B cell (primary cell): ENCODE data around the gene B3GNT7. TPM values are rescaled to one million over a fixed set of nuclear protein-coding genes. Genes with fewer than 3 reads are reported as not detected.

Experiments
- ATAC-seq: fragments of 200-7000 bp; cut with Tn5 transposase; one replicate; pipeline ENCODE4 v1.10.0; 2021; ENCODE audit warnings: low read depth, mild to moderate bottlenecking, moderate number of reproducible peaks, moderate library complexity
- CTCF ChIA-PET: fragments of 350-600 bp; sonication (Branson Sonifier 250); formaldehyde crosslinking; loops from one replicate; lab custom pipeline; 2021; ENCODE audit warnings: antibody characterized with exemption, inconsistent platforms; lab: Charles Lee
- POLR2A ChIA-PET: fragments of 350-600 bp; sonication (Branson Sonifier 250); formaldehyde crosslinking; loops from one replicate; lab custom pipeline; 2021; ENCODE audit warnings: antibody characterized with exemption; lab: Charles Lee
- DNase-seq: peaks from one replicate; pipeline ENCODE4 v3.0.0; 2013
- H2AFZ ChIP-seq: 2 replicates; pipeline ENCODE4 v1.6.1; 2012; ENCODE audit warnings: mild to moderate bottlenecking, low read depth, low read length; ENCODE audit not compliant: insufficient read depth, poor library complexity, severe bottlenecking
- H3K27ac ChIP-seq, 2 donors: 1 replicate in 1 of 2; 2 replicates in 1 of 2; pipeline ENCODE4 v1.5.1; 2012 to 2013; ENCODE audit warnings: low read length in 2 of 2, mild to moderate bottlenecking in 2 of 2, moderate library complexity in 1 of 2
- H3K27me3 ChIP-seq, 4 experiments: fragments of 200-600 bp in 1 of 4; sonication (generic) in 1 of 4; replicated peaks in 1 of 4; 1 replicate in 2 of 4; 2 replicates in 2 of 4; pipeline versions ENCODE4 v1.6.1 to v1.7.0; 2013 to 2016; ENCODE audit warnings: low read length in 3 of 4, mild to moderate bottlenecking in 2 of 4, mixed read lengths in 1 of 4, moderate library complexity in 1 of 4; ENCODE audit not compliant: insufficient read depth in 4 of 4, control insufficient read depth in 3 of 4; ENCODE audit errors: control extremely low read depth in 1 of 4
- H3K36me3 ChIP-seq, 2 experiments: replicated peaks in 1 of 2; 1 replicate in 1 of 2; 2 replicates in 1 of 2; pipeline versions ENCODE4 v1.6.1 to v1.7.1; 2013; ENCODE audit warnings: low read length in 1 of 2; ENCODE audit not compliant: insufficient read depth in 2 of 2, control insufficient read depth in 1 of 2; ENCODE audit errors: control extremely low read depth in 1 of 2, extremely low read depth in 1 of 2
- H3K4me1 ChIP-seq, 2 donors: fragments of 200-600 bp in 1 of 2; sonication (generic) in 1 of 2; 1 replicate in 1 of 2; 2 replicates in 1 of 2; pipeline versions ENCODE4 v1.5.1 to v1.6.1; 2013 to 2017; ENCODE audit warnings: low read length in 2 of 2; ENCODE audit not compliant: control insufficient read depth in 2 of 2, insufficient read depth in 2 of 2
- H3K4me2 ChIP-seq: replicated peaks from 2 replicates; pipeline ENCODE3; 2012; ENCODE audit warnings: mild to moderate bottlenecking, low read depth, low read length; ENCODE audit not compliant: poor library complexity, severe bottlenecking
- H3K4me3 ChIP-seq, 5 experiments: fragments of 200-600 bp in 1 of 5; sonication (generic) in 1 of 5; 1 replicate in 3 of 5; 2 replicates in 2 of 5; pipeline versions ENCODE4 v1.5.1 to v1.7.0; 2011 to 2016; ENCODE audit warnings: low read length in 4 of 5, mild to moderate bottlenecking in 4 of 5, low read depth in 2 of 5, control low read depth in 1 of 5, moderate library complexity in 1 of 5; ENCODE audit not compliant: insufficient read depth in 1 of 5; ENCODE audit errors: control extremely low read depth in 1 of 5, extremely low read depth in 1 of 5
- H3K79me2 ChIP-seq: fragments of 200-600 bp; sonication (generic); one replicate; pipeline ENCODE4 v1.6.0; 2016; ENCODE audit warnings: low read length; ENCODE audit not compliant: control insufficient read depth, insufficient read depth
- H3K9ac ChIP-seq: fragments of 200-600 bp; sonication (generic); 2 replicates; pipeline ENCODE4 v1.6.1; 2017; ENCODE audit warnings: mild to moderate bottlenecking, low read length, moderate library complexity
- H3K9me3 ChIP-seq, 3 donors: one replicate each; pipeline versions ENCODE4 v1.6.1 to v1.7.1; 2013; ENCODE audit warnings: low read length in 2 of 3; ENCODE audit not compliant: control insufficient read depth in 2 of 3, insufficient read depth in 1 of 3; ENCODE audit errors: control extremely low read depth in 1 of 3
- H4K20me1 ChIP-seq: 2 replicates; pipeline ENCODE4 v1.6.0; 2012; ENCODE audit warnings: mild to moderate bottlenecking, low read length; ENCODE audit not compliant: insufficient read depth, control insufficient read depth, poor library complexity, severe bottlenecking
- H3K27ac Mint-ChIP-seq: one replicate; pipeline ENCODE4 v1.8.0; 2021; ENCODE audit warnings: mixed read lengths
- H3K27me3 Mint-ChIP-seq: one replicate; pipeline ENCODE4 v1.8.0; 2021; ENCODE audit warnings: mixed read lengths
- H3K4me1 Mint-ChIP-seq: one replicate; pipeline ENCODE4 v1.8.0; 2021; ENCODE audit warnings: mixed read lengths
- H3K4me3 Mint-ChIP-seq: one replicate; pipeline ENCODE4 v1.8.0; 2021; ENCODE audit warnings: mixed read lengths
- H3K9me3 Mint-ChIP-seq: one replicate; pipeline ENCODE4 v1.8.0; 2022; ENCODE audit warnings: mixed read lengths; ENCODE audit not compliant: insufficient read depth
- EZH2 ChIP-seq: IDR thresholded peaks from 2 replicates; pipeline ENCODE4 v1.6.1; 2012; ENCODE audit warnings: borderline replicate concordance, low read depth, mild to moderate bottlenecking, moderate library complexity, low read length; ENCODE audit not compliant: insufficient read depth, poor library complexity, severe bottlenecking
- WGBS: methylation state at CpG from one replicate; pipeline ENCODE4 v1.1.5; 2013; ENCODE audit warnings: missing lambda C conversion rate; ENCODE audit not compliant: insufficient coverage; 5-methylcytosine and 5-hydroxymethylcytosine counted together
- intact Hi-C: fragments of 100-400 bp; cut with micrococcal nuclease; formaldehyde crosslinking; loops from one replicate; pipeline ENCODE4 v1.10.0; 2022
- polyA plus RNA-seq: library from polyadenylated mRNA; depleted of rRNA; stranded (reverse); fragments of >200 nt; gene quantifications from 2 replicates; pipeline ENCODE4 v1.2.3, GENCODE V29; 2012
- total RNA-seq, 2 donors: library from RNA; stranded (reverse); fragments of 120-200 nt in 1 of 2; gene quantifications; 1 replicate in 1 of 2; 2 replicates in 1 of 2; pipeline versions ENCODE4 v1.2.3 to v1.2.4, GENCODE V29; 2013 to 2022
- TF ChIP-seq, protein P1 (sequence below): fragments of 200-600 bp; IDR thresholded peaks from one replicate; pipeline ENCODE4 v1.8.0; 2022; ENCODE audit warnings: antibody characterized with exemption, mild to moderate bottlenecking

B3GNT7 gene
- total and polyA plus RNA-seq, 2 donors (not counting 1 experiment from before 2014, with no cell fraction given), result 5.7 to 14.3 TPM

DNA sequence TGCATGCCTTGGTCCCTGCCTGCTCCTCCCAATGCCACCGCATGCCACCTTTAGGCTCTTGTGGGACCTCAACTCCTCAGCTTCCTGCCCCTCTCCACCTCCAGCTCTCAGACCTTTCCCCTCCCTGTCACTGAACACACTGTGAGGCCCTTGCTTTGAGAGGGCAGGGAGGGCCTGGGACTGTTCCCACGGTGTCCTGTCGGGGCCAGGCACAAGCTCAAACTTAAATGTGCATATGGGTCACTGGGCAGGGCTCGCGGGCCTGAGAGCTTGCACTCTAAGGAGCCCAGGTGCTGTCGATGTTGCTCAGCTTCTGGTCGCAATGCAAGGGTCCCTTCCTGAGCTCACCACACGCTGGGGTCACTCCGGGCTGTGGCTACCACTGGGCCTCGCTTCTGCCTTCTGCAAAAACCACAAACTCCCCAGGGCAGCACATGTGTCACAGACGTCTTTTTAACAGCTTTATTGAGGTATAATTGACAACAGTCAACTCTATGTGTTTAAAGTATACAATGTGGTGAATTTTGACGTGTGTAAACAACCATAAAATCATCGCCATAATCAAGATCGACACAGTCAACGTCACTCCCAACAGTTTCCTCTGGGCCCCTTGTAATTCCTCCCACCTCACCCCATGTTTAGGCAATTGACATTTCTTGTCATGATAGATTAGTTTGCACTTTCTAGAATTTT, 11.9 kb upstream of the B3GNT7 start:
- H3K27me3 Mint-ChIP-seq, result peaks cover 3% of the 10 kb centered on the region
- POLR2A ChIA-PET, result no interaction called here
- CTCF ChIA-PET, result interaction anchor here (2.4 kb wide), 1 partner anchor 10 kb away, joined by 10 read pairs; no protein-coding TSS in a partner anchor
- H3K9ac ChIP-seq, result no peak overlapping the region
- H3K9me3 ChIP-seq, result peaks cover 1 to 16% (median 4%) of the 10 kb centered on the region in 3 donors
- 34% methylated on average over 9 of the region's 15 CpGs for WGBS
- H3K9me3 Mint-ChIP-seq, result peaks cover 7% of the 10 kb centered on the region
- H3K4me3 Mint-ChIP-seq, result no peak overlapping the region
- H4K20me1 ChIP-seq, result no peaks in the 10 kb centered on the region
- intact Hi-C loops, result no loop called here
- H3K27ac Mint-ChIP-seq, result no peak overlapping the region
- H3K4me1 ChIP-seq, result peaks cover 0 to 5% of the 10 kb centered on the region in 2 donors
- no peak for TF ChIP-seq EZH2
- TF ChIP-seq, protein P1, sequence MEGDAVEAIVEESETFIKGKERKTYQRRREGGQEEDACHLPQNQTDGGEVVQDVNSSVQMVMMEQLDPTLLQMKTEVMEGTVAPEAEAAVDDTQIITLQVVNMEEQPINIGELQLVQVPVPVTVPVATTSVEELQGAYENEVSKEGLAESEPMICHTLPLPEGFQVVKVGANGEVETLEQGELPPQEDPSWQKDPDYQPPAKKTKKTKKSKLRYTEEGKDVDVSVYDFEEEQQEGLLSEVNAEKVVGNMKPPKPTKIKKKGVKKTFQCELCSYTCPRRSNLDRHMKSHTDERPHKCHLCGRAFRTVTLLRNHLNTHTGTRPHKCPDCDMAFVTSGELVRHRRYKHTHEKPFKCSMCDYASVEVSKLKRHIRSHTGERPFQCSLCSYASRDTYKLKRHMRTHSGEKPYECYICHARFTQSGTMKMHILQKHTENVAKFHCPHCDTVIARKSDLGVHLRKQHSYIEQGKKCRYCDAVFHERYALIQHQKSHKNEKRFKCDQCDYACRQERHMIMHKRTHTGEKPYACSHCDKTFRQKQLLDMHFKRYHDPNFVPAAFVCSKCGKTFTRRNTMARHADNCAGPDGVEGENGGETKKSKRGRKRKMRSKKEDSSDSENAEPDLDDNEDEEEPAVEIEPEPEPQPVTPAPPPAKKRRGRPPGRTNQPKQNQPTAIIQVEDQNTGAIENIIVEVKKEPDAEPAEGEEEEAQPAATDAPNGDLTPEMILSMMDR, result no peak
- no peak overlapping the region for H3K27ac ChIP-seq
- H3K79me2 ChIP-seq, result no peaks in the 10 kb centered on the region
- H3K4me3 ChIP-seq, result no peak overlapping the region
- no peak for ATAC-seq
- H2AFZ ChIP-seq, result no peak overlapping the region
- H3K4me1 Mint-ChIP-seq, result peaks cover 2% of the 10 kb centered on the region
- no peaks in the 10 kb centered on the region for H3K36me3 ChIP-seq
- H3K27me3 ChIP-seq, result no peaks in the 10 kb centered on the region
- DNase-seq, result no peak
- no peak overlapping the region for H3K4me2 ChIP-seq

DNA sequence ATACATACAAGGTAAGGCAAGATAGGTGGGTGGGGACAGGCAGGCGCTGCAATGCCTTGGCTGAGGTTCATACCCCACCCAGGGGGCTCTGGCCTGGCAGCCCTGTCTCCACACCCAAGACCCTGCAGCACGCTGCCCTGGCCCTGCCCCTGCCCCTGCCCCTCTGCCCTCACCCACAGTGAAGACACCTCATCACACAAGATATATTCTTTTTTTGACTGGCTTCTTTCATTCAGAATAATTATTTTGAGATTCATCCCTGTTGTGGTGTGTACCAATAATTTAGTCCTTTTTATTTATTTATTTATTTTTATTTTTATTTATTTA, 11.4 kb upstream of the B3GNT7 start:
- H3K27me3 Mint-ChIP-seq, result peaks cover 3% of the 10 kb centered on the region
- ChIA-PET CTCF (interaction anchor here (2.4 kb wide), 1 partner anchor 10 kb away, joined by 10 read pairs; no protein-coding TSS in a partner anchor), POLR2A (no interaction called here)
- DNase-seq (no peak), ATAC-seq (no peak)
- Histone ChIP-seq H3K4me1 (peaks cover 0 to 7% of the 10 kb centered on the region in 2 donors), H3K4me3 (no peak overlapping the region), H2AFZ (no peak overlapping the region), H3K4me2 (no peak overlapping the region), H3K9ac (no peak overlapping the region), H3K79me2 (peaks cover 2% of the 10 kb centered on the region), H3K9me3 (peaks cover 1 to 16% (median 4%) of the 10 kb centered on the region in 3 donors), H4K20me1 (no peaks in the 10 kb centered on the region), H3K27me3 (no peaks in the 10 kb centered on the region), H3K27ac (no peak overlapping the region), H3K36me3 (no peaks in the 10 kb centered on the region)
- TF ChIP-seq EZH2, result no peak
- TF ChIP-seq, protein P1, result no peak
- H3K27ac Mint-ChIP-seq, result no peak overlapping the region
- H3K4me3 Mint-ChIP-seq, result no peak overlapping the region
- peaks cover 2% of the 10 kb centered on the region for H3K4me1 Mint-ChIP-seq
- no CpG with 5 or more reads among the region's 2 CpGs for WGBS
- peaks cover 7% of the 10 kb centered on the region for H3K9me3 Mint-ChIP-seq
- intact Hi-C loops, result no loop called here
